Measurements from ENCODE around the gene GSG1L. TPM values are rescaled to one million over a fixed set of nuclear protein-coding genes. Genes with fewer than 3 reads are reported as not detected.

The GSG1L gene
- total RNA-seq, 2 donors from 2014 or later, result 13.9 to 34.7 TPM

- H3K9me3 ChIP-seq, result no peaks in the 10 kb centered on the region
- H3K36me3 ChIP-seq, result no peaks in the 10 kb centered on the region
- no peaks in the 10 kb centered on the region for H3K27me3 ChIP-seq
- TF ChIP-seq, protein P1, sequence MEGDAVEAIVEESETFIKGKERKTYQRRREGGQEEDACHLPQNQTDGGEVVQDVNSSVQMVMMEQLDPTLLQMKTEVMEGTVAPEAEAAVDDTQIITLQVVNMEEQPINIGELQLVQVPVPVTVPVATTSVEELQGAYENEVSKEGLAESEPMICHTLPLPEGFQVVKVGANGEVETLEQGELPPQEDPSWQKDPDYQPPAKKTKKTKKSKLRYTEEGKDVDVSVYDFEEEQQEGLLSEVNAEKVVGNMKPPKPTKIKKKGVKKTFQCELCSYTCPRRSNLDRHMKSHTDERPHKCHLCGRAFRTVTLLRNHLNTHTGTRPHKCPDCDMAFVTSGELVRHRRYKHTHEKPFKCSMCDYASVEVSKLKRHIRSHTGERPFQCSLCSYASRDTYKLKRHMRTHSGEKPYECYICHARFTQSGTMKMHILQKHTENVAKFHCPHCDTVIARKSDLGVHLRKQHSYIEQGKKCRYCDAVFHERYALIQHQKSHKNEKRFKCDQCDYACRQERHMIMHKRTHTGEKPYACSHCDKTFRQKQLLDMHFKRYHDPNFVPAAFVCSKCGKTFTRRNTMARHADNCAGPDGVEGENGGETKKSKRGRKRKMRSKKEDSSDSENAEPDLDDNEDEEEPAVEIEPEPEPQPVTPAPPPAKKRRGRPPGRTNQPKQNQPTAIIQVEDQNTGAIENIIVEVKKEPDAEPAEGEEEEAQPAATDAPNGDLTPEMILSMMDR (IDR thresholded peaks at IDR 0.05), result no peak
- no peaks in the 10 kb centered on the region for H3K4me1 ChIP-seq
- no peak overlapping the region for H3K4me3 ChIP-seq
- no peak for DNase-seq (ENCODE audit: low spot score)
- no peak overlapping the region for H3K27ac ChIP-seq
Measured at GRCh38 chr16:27818246-27818645, 245.3 kb downstream of the GSG1L start.

GRCh38 chr16:27817038-27817437 is 246.5 kb downstream of the GSG1L start:
- Histone ChIP-seq H3K27me3 (no peaks in the 10 kb centered on the region), H3K4me1 (no peaks in the 10 kb centered on the region), H3K27ac (no peak overlapping the region), H3K4me3 (no peak overlapping the region), H3K9me3 (no peaks in the 10 kb centered on the region), H3K36me3 (no peaks in the 10 kb centered on the region)
- TF ChIP-seq, protein P1 (IDR thresholded peaks at IDR 0.05), result no peak
- DNase-seq (ENCODE audit: low spot score), result no peak

DNA sequence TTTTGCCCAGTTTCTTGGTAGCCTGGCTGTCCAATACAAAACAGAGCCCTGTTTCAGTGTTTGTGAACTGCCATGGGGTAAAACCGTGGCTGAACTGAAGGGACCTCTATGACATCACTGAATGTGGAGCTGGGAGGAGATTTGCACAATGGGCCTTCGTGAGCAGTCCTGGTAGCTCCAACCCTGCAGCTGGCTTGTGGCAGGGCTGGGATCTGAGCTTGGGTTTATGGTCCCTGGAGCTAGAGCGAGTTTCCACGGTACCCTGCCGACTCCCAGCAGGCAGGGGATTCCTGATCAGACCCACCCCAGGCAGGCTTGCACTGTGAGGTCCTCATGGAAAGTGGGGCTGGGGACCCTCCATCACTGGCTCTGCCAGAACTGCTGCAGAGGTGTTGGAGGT is 247.0 kb downstream of the GSG1L start:
- H3K9me3 ChIP-seq, result no peaks in the 10 kb centered on the region
- no peak overlapping the region for H3K27ac ChIP-seq
- TF ChIP-seq, protein P1 (IDR thresholded peaks at IDR 0.05), result no peak
- no peaks in the 10 kb centered on the region for H3K27me3 ChIP-seq
- no peaks in the 10 kb centered on the region for H3K36me3 ChIP-seq
- no peaks in the 10 kb centered on the region for H3K4me1 ChIP-seq
- DNase-seq (ENCODE audit: low spot score), result no peak
- H3K4me3 ChIP-seq, result no peak overlapping the region

GRCh38 chr16:27813591-27813990 is 249.9 kb downstream of the GSG1L start:
- no peak for DNase-seq (ENCODE audit: low spot score)
- H3K36me3 ChIP-seq, result no peaks in the 10 kb centered on the region
- no peaks in the 10 kb centered on the region for H3K4me1 ChIP-seq
- H3K27ac ChIP-seq, result no peak overlapping the region
- no peak overlapping the region for H3K4me3 ChIP-seq
- TF ChIP-seq, protein P1 (IDR thresholded peaks at IDR 0.05), result no peak
- H3K9me3 ChIP-seq, result no peaks in the 10 kb centered on the region
- H3K27me3 ChIP-seq, result no peaks in the 10 kb centered on the region

GRCh38 chr16:27811881-27812280 is 251.6 kb downstream of the GSG1L start:
- Histone ChIP-seq H3K27ac (no peak overlapping the region), H3K4me3 (no peak overlapping the region), H3K9me3 (no peaks in the 10 kb centered on the region), H3K36me3 (no peaks in the 10 kb centered on the region), H3K4me1 (no peaks in the 10 kb centered on the region), H3K27me3 (no peaks in the 10 kb centered on the region)
- DNase-seq (ENCODE audit: low spot score), result no peak
- TF ChIP-seq, protein P1 (IDR thresholded peaks at IDR 0.05), result no peak

GRCh38 chr16:27806986-27807385 is 256.5 kb downstream of the GSG1L start:
- H3K4me1 ChIP-seq, result no peaks in the 10 kb centered on the region
- H3K27ac ChIP-seq, result no peak overlapping the region
- no peak overlapping the region for H3K4me3 ChIP-seq
- H3K36me3 ChIP-seq, result no peaks in the 10 kb centered on the region
- TF ChIP-seq, protein P1 (IDR thresholded peaks at IDR 0.05), result no peak
- H3K9me3 ChIP-seq, result no peaks in the 10 kb centered on the region
- DNase-seq (ENCODE audit: low spot score), result no peak
- no peaks in the 10 kb centered on the region for H3K27me3 ChIP-seq

Measured in right atrium auricular region (tissue), 2 donors.